Measurements from ENCODE around the gene PCDHGA7.
"Not testable (repeated sequence)": the region's sequence is repeated elsewhere in the genome, so short reads cannot be mapped to it uniquely, and the experiment has no call there.

The PCDHGA7 gene

GRCh38 chr5:141383345-141383744 lies 803 bp downstream of the PCDHGA7 start:
- Histone ChIP-seq H3K18ac (ENCODE audit: low read length) (no peak overlapping the region), H3K9me3 (ENCODE audit: insufficient read depth, low read depth, low read length) (peaks cover 23% of the 10 kb centered on the region), H4K12ac (ENCODE audit: low read depth, low read length) (no peak overlapping the region), H3K9ac (ENCODE audit: low read length) (no peak overlapping the region), H3K79me2 (ENCODE audit: control insufficient read depth, insufficient read depth, low read length, poor library complexity) (no peaks in the 10 kb centered on the region), H4K91ac (ENCODE audit: low read depth, low read length) (no peak overlapping the region), H3K4me2 (ENCODE audit: low read length) (no peak overlapping the region), H3K14ac (ENCODE audit: low read length) (no peak overlapping the region), H4K8ac (ENCODE audit: low read depth, low read length) (no peak overlapping the region), H2BK120ac (ENCODE audit: insufficient read depth, low read length, poor library complexity) (no peak overlapping the region), H2BK5ac (ENCODE audit: low read depth, low read length, poor library complexity) (no peak overlapping the region), H3K27ac (ENCODE audit: low read depth, low read length) (no peak overlapping the region), H3K4me3 (ENCODE audit: low read depth, low read length) (no peak overlapping the region), H3K27me3 (ENCODE audit: insufficient read depth, low read length) (no peaks in the 10 kb centered on the region), H3K23ac (ENCODE audit: low read length) (no peak overlapping the region), H2AFZ (ENCODE audit: insufficient read depth, low read length, poor library complexity) (no peak overlapping the region), H3K4me1 (ENCODE audit: control insufficient read depth in 1 of 2, insufficient read depth in 2 of 2, low read length in 2 of 2) (no peaks in the 10 kb centered on the region), H3K4ac (ENCODE audit: low read depth, low read length) (no peak overlapping the region), H3K36me3 (ENCODE audit: control insufficient read depth in 1 of 2, insufficient read depth in 2 of 2, low read length in 2 of 2) (peaks cover 0 to under 1% of the 10 kb centered on the region in 2 experiments), H3K79me1 (ENCODE audit: low read length) (no peaks in the 10 kb centered on the region), H2BK12ac (ENCODE audit: low read length) (no peak overlapping the region), H2AK5ac (ENCODE audit: low read length) (no peak overlapping the region)
- DNase-seq: no peak
- WGBS (ENCODE audit: extremely low coverage, insufficient coverage, insufficient read length): no CpG with 5 or more reads among the region's 21 CpGs

DNA sequence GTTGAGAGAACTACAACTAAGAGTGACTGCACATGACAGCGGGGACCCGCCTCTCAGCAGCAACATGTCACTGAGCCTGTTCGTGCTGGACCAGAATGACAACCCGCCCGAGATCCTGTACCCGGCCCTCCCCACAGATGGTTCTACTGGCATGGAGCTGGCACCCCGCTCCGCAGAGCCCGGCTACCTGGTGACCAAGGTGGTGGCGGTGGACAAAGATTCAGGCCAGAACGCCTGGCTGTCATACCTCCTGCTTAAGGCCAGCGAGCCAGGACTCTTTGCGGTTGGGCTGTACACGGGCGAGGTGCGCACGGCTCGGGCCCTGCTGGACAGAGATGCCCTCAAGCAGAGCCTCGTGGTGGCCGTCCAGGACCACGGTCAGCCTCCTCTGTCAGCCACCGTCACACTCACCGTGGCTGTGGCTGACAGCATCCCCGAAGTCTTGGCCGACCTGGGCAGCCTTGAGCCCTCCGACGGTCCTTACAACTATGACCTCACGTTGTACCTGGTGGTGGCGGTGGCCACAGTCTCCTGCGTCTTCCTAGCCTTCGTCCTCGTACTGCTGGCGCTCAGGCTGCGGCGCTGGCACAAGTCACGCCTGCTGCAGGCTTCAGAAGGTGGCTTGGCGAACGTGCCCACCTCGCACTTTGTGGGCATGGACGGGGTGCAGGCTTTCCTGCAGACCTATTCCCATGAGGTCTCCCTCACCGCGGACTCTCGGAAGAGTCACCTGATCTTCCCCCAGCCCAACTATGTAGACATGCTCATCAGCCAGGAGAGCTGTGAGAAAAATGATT lies 2.1 kb downstream of the PCDHGA7 start:
- Histone ChIP-seq H3K18ac (ENCODE audit: low read length) (no peak overlapping the region), H2AK5ac (ENCODE audit: low read length) (no peak overlapping the region), H3K9ac (ENCODE audit: low read length) (no peak overlapping the region), H3K23ac (ENCODE audit: low read length) (no peak overlapping the region), H3K79me1 (ENCODE audit: low read length) (no peaks in the 10 kb centered on the region), H3K79me2 (ENCODE audit: control insufficient read depth, insufficient read depth, low read length, poor library complexity) (no peaks in the 10 kb centered on the region), H3K4me3 (ENCODE audit: low read depth, low read length) (no peak overlapping the region), H4K12ac (ENCODE audit: low read depth, low read length) (no peak overlapping the region), H4K91ac (ENCODE audit: low read depth, low read length) (no peak overlapping the region), H3K4me1 (ENCODE audit: control insufficient read depth in 1 of 2, insufficient read depth in 2 of 2, low read length in 2 of 2) (no peaks in the 10 kb centered on the region), H2AFZ (ENCODE audit: insufficient read depth, low read length, poor library complexity) (no peak overlapping the region), H3K27me3 (ENCODE audit: insufficient read depth, low read length) (no peaks in the 10 kb centered on the region), H3K27ac (ENCODE audit: low read depth, low read length) (no peak overlapping the region), H2BK12ac (ENCODE audit: low read length) (no peak overlapping the region), H3K14ac (ENCODE audit: low read length) (no peak overlapping the region), H3K36me3 (ENCODE audit: control insufficient read depth in 1 of 2, insufficient read depth in 2 of 2, low read length in 2 of 2) (peaks cover 6 to 9% of the 10 kb centered on the region in 2 experiments), H4K8ac (ENCODE audit: low read depth, low read length) (no peak overlapping the region), H2BK120ac (ENCODE audit: insufficient read depth, low read length, poor library complexity) (no peak overlapping the region), H3K4ac (ENCODE audit: low read depth, low read length) (no peak overlapping the region), H3K4me2 (ENCODE audit: low read length) (no peak overlapping the region), H2BK5ac (ENCODE audit: low read depth, low read length, poor library complexity) (no peak overlapping the region), H3K9me3 (ENCODE audit: insufficient read depth, low read depth, low read length) (peaks cover 34% of the 10 kb centered on the region)
- no CpG with 5 or more reads among the region's 43 CpGs for WGBS (ENCODE audit: extremely low coverage, insufficient coverage, insufficient read length)
- no peak for DNase-seq

DNA sequence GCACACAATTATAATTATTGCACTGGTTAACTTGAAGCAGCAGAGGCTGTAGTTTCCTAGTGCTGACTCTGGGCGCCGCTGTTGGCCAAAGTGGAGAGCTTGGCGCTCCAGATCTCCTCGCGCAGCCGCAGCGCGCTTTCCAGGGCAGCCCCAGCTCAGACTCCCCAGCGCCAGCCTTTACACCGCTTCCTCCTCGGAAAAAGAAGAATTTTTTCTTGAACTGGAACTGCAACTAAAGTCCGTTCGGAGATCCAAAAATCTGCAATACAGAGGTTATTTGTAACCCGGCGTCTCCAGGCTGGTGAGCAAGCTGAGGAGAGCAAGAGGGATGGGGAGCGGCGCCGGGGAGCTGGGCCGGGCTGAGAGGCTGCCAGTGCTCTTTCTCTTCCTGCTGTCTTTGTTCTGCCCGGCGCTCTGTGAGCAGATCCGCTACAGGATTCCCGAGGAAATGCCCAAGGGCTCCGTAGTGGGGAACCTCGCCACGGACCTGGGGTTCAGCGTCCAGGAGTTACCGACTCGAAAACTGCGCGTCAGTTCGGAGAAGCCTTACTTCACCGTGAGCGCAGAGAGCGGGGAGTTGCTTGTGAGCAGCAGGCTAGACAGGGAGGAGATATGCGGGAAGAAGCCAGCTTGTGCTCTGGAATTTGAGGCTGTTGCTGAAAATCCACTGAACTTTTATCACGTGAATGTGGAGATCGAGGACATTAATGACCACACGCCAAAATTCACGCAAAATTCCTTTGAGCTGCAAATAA lies 5.2 kb downstream of the PCDHGA7 start, which contains the start of gene PCDHGB4:
TSS of gene PCDHGB4 (plus strand) at position 142 of the 755 bp plus-strand sequence. CDS start at position 329, 187 bp downstream.
- H3K27me3 ChIP-seq (ENCODE audit: insufficient read depth, low read length); H2BK12ac ChIP-seq (ENCODE audit: low read length); H3K79me1 ChIP-seq (ENCODE audit: low read length); H3K27ac ChIP-seq (ENCODE audit: low read depth, low read length); H3K4me1 ChIP-seq (ENCODE audit: control insufficient read depth in 1 of 2, insufficient read depth in 2 of 2, low read length in 2 of 2); H4K91ac ChIP-seq (ENCODE audit: low read depth, low read length); H4K8ac ChIP-seq (ENCODE audit: low read depth, low read length); H2AK5ac ChIP-seq (ENCODE audit: low read length); H3K23ac ChIP-seq (ENCODE audit: low read length); H3K9ac ChIP-seq (ENCODE audit: low read length); H3K18ac ChIP-seq (ENCODE audit: low read length); H2AFZ ChIP-seq (ENCODE audit: insufficient read depth, low read length, poor library complexity); H3K79me2 ChIP-seq (ENCODE audit: control insufficient read depth, insufficient read depth, low read length, poor library complexity); H2BK5ac ChIP-seq (ENCODE audit: low read depth, low read length, poor library complexity); H3K4ac ChIP-seq (ENCODE audit: low read depth, low read length); H4K12ac ChIP-seq (ENCODE audit: low read depth, low read length); H3K14ac ChIP-seq (ENCODE audit: low read length); H2BK120ac ChIP-seq (ENCODE audit: insufficient read depth, low read length, poor library complexity): not testable (repeated sequence)
- peaks cover 10 to 13% of the 10 kb centered on the region in 2 experiments for H3K36me3 ChIP-seq (ENCODE audit: control insufficient read depth in 1 of 2, insufficient read depth in 2 of 2, low read length in 2 of 2)
- WGBS (ENCODE audit: extremely low coverage, insufficient coverage, insufficient read length): no CpG with 5 or more reads among the region's 40 CpGs
- H3K9me3 ChIP-seq (ENCODE audit: insufficient read depth, low read depth, low read length): peaks cover 38% of the 10 kb centered on the region
- DNase-seq: peak in 1 of 2 donors; percentile 47
- H3K4me3 ChIP-seq (ENCODE audit: low read depth, low read length): peak within 1 kb of the TSS; percentile 48
- peak within 1 kb of the TSS; percentile 54 for H3K4me2 ChIP-seq (ENCODE audit: low read length)

DNA sequence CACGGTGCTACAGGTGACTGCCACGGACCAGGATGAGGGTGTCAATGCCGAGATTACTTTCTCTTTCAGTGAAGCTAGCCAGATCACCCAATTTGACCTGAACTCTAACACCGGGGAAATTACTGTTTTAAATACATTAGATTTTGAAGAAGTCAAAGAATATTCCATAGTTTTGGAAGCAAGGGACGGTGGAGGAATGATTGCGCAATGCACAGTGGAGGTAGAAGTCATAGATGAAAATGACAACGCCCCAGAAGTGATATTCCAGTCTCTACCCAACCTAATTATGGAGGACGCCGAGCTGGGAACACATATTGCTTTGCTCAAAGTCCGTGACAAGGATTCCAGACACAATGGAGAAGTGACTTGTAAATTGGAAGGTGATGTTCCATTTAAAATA lies 6.1 kb downstream of the PCDHGA7 start:
- H3K36me3 ChIP-seq (ENCODE audit: control insufficient read depth in 1 of 2, insufficient read depth in 2 of 2, low read length in 2 of 2): peaks cover 16 to 20% of the 10 kb centered on the region in 2 experiments
- whole genome bisulfite sequencing (ENCODE audit: extremely low coverage, insufficient coverage, insufficient read length): no CpG with 5 or more reads among the region's 10 CpGs
- H3K27me3 ChIP-seq (ENCODE audit: insufficient read depth, low read length): no peaks in the 10 kb centered on the region
- no peak overlapping the region for H3K4me2 ChIP-seq (ENCODE audit: low read length)
- H3K79me2 ChIP-seq (ENCODE audit: control insufficient read depth, insufficient read depth, low read length, poor library complexity): no peaks in the 10 kb centered on the region
- H3K9me3 ChIP-seq (ENCODE audit: insufficient read depth, low read depth, low read length): peaks cover 38% of the 10 kb centered on the region
- H4K91ac ChIP-seq (ENCODE audit: low read depth, low read length): no peak overlapping the region
- H3K14ac ChIP-seq (ENCODE audit: low read length): no peak overlapping the region
- H3K18ac ChIP-seq (ENCODE audit: low read length): no peak overlapping the region
- no peak overlapping the region for H2AFZ ChIP-seq (ENCODE audit: insufficient read depth, low read length, poor library complexity)
- peak overlapping the region; percentile 48 for H3K4me3 ChIP-seq (ENCODE audit: low read depth, low read length)
- H3K23ac ChIP-seq (ENCODE audit: low read length): no peak overlapping the region
- H2BK5ac ChIP-seq (ENCODE audit: low read depth, low read length, poor library complexity): no peak overlapping the region
- H2BK120ac ChIP-seq (ENCODE audit: insufficient read depth, low read length, poor library complexity): no peak overlapping the region
- H3K4ac ChIP-seq (ENCODE audit: low read depth, low read length): no peak overlapping the region
- no peak overlapping the region for H3K9ac ChIP-seq (ENCODE audit: low read length)
- H4K12ac ChIP-seq (ENCODE audit: low read depth, low read length): no peak overlapping the region
- no peaks in the 10 kb centered on the region for H3K79me1 ChIP-seq (ENCODE audit: low read length)
- no peak overlapping the region for H2BK12ac ChIP-seq (ENCODE audit: low read length)
- no peak overlapping the region for H3K27ac ChIP-seq (ENCODE audit: low read depth, low read length)
- H4K8ac ChIP-seq (ENCODE audit: low read depth, low read length): no peak overlapping the region
- DNase-seq: no peak
- H3K4me1 ChIP-seq (ENCODE audit: control insufficient read depth in 1 of 2, insufficient read depth in 2 of 2, low read length in 2 of 2): no peaks in the 10 kb centered on the region
- H2AK5ac ChIP-seq (ENCODE audit: low read length): no peak overlapping the region
